Activated CD4-positive, alpha-beta memory T cell treated with anti-CD3 and anti-CD28 coated beads, Interleukin-2, amount 10 ng/mL, durations not matched to agents 7 days and 5 days (primary cell): Measurements from ENCODE around the gene AANAT. TPM values are rescaled to one million over a fixed set of nuclear protein-coding genes. Genes with fewer than 3 reads are reported as not detected.

Source experiments
- CTCF ChIA-PET: fragments of 350-600 bp; sonication (Branson Sonifier 250); formaldehyde crosslinking; loops from one replicate; lab custom pipeline; 2021; ENCODE audit warnings: antibody characterized with exemption, inconsistent platforms; lab: Charles Lee
- POLR2A ChIA-PET: fragments of 350-600 bp; sonication (Branson Sonifier 250); formaldehyde crosslinking; loops from one replicate; lab custom pipeline; 2021; ENCODE audit warnings: antibody characterized with exemption; lab: Charles Lee
- DNase-seq: peaks from one replicate; pipeline ENCODE4 v3.0.0-alpha.2; 2020
- H3K27ac Mint-ChIP-seq: one replicate; pipeline ENCODE4 v1.8.0; 2021; ENCODE audit warnings: mild to moderate bottlenecking, mixed read lengths
- H3K27me3 Mint-ChIP-seq: one replicate; pipeline ENCODE4 v1.8.0; 2021; ENCODE audit warnings: mixed read lengths
- H3K36me3 Mint-ChIP-seq: one replicate; pipeline ENCODE4 v1.8.0; 2021; ENCODE audit warnings: low read depth, mixed read lengths
- H3K4me1 Mint-ChIP-seq: one replicate; pipeline ENCODE4 v1.8.0; 2021; ENCODE audit warnings: mixed read lengths
- H3K4me3 Mint-ChIP-seq: one replicate; pipeline ENCODE4 v1.8.0; 2021; ENCODE audit warnings: mild to moderate bottlenecking, mixed read lengths
- H3K9me3 Mint-ChIP-seq: one replicate; pipeline ENCODE4 v1.8.0; 2021; ENCODE audit warnings: mixed read lengths
- total RNA-seq, 2 experiments: library from RNA; stranded (reverse); gene quantifications; one replicate each; pipeline ENCODE4 v1.2.3, GENCODE V29; 2021

The AANAT gene
- total RNA-seq, 2 experiments from 2014 or later: not detected

GRCh38 chr17:76519048-76519966 is 51.9 kb downstream of the AANAT start:
- Mint-ChIP-seq H3K27ac (no peak overlapping the region), H3K4me3 (no peak overlapping the region), H3K36me3 (no peaks in the 10 kb centered on the region), H3K9me3 (no peaks in the 10 kb centered on the region), H3K4me1 (peaks cover 40% of the 10 kb centered on the region), H3K27me3 (peaks cover 8% of the 10 kb centered on the region)
- no peak for DNase-seq
- ChIA-PET POLR2A (no interaction called here), CTCF (interaction anchor here (1.2 to 1.4 kb wide), 2 partner anchors 105 to 162 kb away, joined by 5 to 7 read pairs; no protein-coding TSS in a partner anchor)

Other genes starting within 250 kb of the AANAT start
- 10 to 100 TPM; 79.8 to 83.9 TPM for gene RNF157, start 227.1 kb upstream of the AANAT start, total RNA-seq
- 100 to 1,000 TPM; 524 to 546 TPM for gene UBALD2, start 202.3 kb upstream of the AANAT start, total RNA-seq
- gene QRICH2, start 159.3 kb upstream of the AANAT start, total RNA-seq: 1 to 10 TPM; 1.4 to 1.9 TPM
- gene PRPSAP1, start 113.7 kb upstream of the AANAT start, total RNA-seq: 10 to 100 TPM; 59.9 to 66.7 TPM
- gene SPHK1, start 83.0 kb upstream of the AANAT start, total RNA-seq: 1 to 10 TPM; 2.8 to 3.4 TPM
- gene UBE2O, start 14.5 kb upstream of the AANAT start, total RNA-seq: 10 to 100 TPM; 26.5 to 28.9 TPM
- 10 to 100 TPM; 33.2 to 33.8 TPM for gene RHBDF2, start 33.8 kb downstream of the AANAT start, total RNA-seq
- gene CYGB, start 70.1 kb downstream of the AANAT start, total RNA-seq: not detected
- not detected for gene PRCD, start 72.4 kb downstream of the AANAT start, total RNA-seq
- under 1 TPM; 0.25 to 0.65 TPM for gene ST6GALNAC2, start 118.3 kb downstream of the AANAT start, total RNA-seq
- 1 to 10 TPM; 3.1 to 4.0 TPM for gene ST6GALNAC1, start 176.2 kb downstream of the AANAT start, total RNA-seq
- 1 to 10 TPM; 7.5 to 8.5 TPM for gene MXRA7, start 243.4 kb downstream of the AANAT start, total RNA-seq